Fibroblast of skin of left biceps (primary cell): ENCODE data around the gene PPARA.

ENCODE experiments used
- DNase-seq, 2 experiments: peaks; one replicate each; pipeline ENCODE4 v3.0.0-alpha.2; 2013; ENCODE audit warnings: low read depth in 2 of 2

The PPARA gene

GRCh38 chr22:46142548-46143490 is 7.5 kb upstream of the PPARA start:
- DNase-seq: no peak

GRCh38 chr22:46143491-46144147 is 6.7 kb upstream of the PPARA start:
- no peak for DNase-seq

GRCh38 chr22:46145361-46145851 is 4.9 kb upstream of the PPARA start:
- no peak for DNase-seq

- DNase-seq: no peak
Measured at GRCh38 chr22:46145896-46146295, 4.4 kb upstream of the PPARA start.

- no peak for DNase-seq
Measured at GRCh38 chr22:46146329-46146728, 4.0 kb upstream of the PPARA start.

GRCh38 chr22:46147061-46147460 is 3.3 kb upstream of the PPARA start:
- DNase-seq: no peak

GRCh38 chr22:46147471-46148267 is 2.7 kb upstream of the PPARA start:
- no peak for DNase-seq

GRCh38 chr22:46148336-46148735 is 2.0 kb upstream of the PPARA start:
- DNase-seq: no peak

- no peak for DNase-seq
Measured at GRCh38 chr22:46148816-46149511, 1.4 kb upstream of the PPARA start.

- no peak for DNase-seq
Measured at GRCh38 chr22:46149512-46150033, 753 bp upstream of the PPARA start.

- no peak for DNase-seq
Measured at GRCh38 chr22:46150655-46151477, 540 bp downstream of the PPARA start.

GRCh38 chr22:46153930-46154329 is 3.6 kb downstream of the PPARA start:
- no peak for DNase-seq

- no peak for DNase-seq
Measured at GRCh38 chr22:46156031-46156430, 5.7 kb downstream of the PPARA start.

GRCh38 chr22:46158283-46158682 is 8.0 kb downstream of the PPARA start:
- no peak for DNase-seq

- DNase-seq: no peak
Measured at GRCh38 chr22:46159212-46159611, 8.9 kb downstream of the PPARA start.

GRCh38 chr22:46159777-46160176 is 9.5 kb downstream of the PPARA start:
- no peak for DNase-seq

GRCh38 chr22:46162285-46162684 is 12.0 kb downstream of the PPARA start:
- DNase-seq: no peak

GRCh38 chr22:46162771-46163556 is 12.6 kb downstream of the PPARA start:
- DNase-seq: no peak

GRCh38 chr22:46163557-46163888 is 13.2 kb downstream of the PPARA start:
- no peak for DNase-seq

GRCh38 chr22:46165977-46166376 is 15.7 kb downstream of the PPARA start:
- DNase-seq: no peak
